HUES6 (cell line): ENCODE results near the gene SPATA2.
"Not testable (repeated sequence)": the region's sequence is repeated elsewhere in the genome, so short reads cannot be mapped to it uniquely, and the experiment has no call there.

Experiments used
- H3K27ac ChIP-seq: 2 replicates; pipeline ENCODE4 v1.7.0; 2013; ENCODE audit warnings: low read depth, mild to moderate bottlenecking, low read length, inconsistent platforms
- H3K27me3 ChIP-seq: 2 replicates; pipeline ENCODE4 v1.6.1; 2013; ENCODE audit warnings: low read length; ENCODE audit not compliant: control insufficient read depth, insufficient read depth
- H3K36me3 ChIP-seq: 2 replicates; pipeline ENCODE4 v1.6.1; 2013; ENCODE audit warnings: low read length; ENCODE audit not compliant: control insufficient read depth, insufficient read depth
- H3K4me1 ChIP-seq: 2 replicates; pipeline ENCODE4 v1.6.1; 2013; ENCODE audit warnings: low read length; ENCODE audit not compliant: control insufficient read depth, insufficient read depth
- H3K4me3 ChIP-seq: 2 replicates; pipeline ENCODE4 v1.5.1; 2013; ENCODE audit warnings: low read depth, low read length
- H3K9ac ChIP-seq: one replicate; pipeline ENCODE4 v1.6.1; 2013; ENCODE audit warnings: mild to moderate bottlenecking, low read length
- H3K9me3 ChIP-seq: 2 replicates; pipeline ENCODE4 v1.6.1; 2013; ENCODE audit warnings: low read depth, low read length; ENCODE audit not compliant: control insufficient read depth, insufficient read depth

Gene SPATA2

GRCh38 chr20:49896204-49896603 is 19.1 kb downstream of the SPATA2 start:
- H3K4me3 ChIP-seq, result no peak overlapping the region
- peaks cover 14% of the 10 kb centered on the region; the same call in 1 of the 2 replicates for H3K4me1 ChIP-seq
- no peaks in the 10 kb centered on the region for H3K9me3 ChIP-seq
- H3K36me3 ChIP-seq, result no peaks in the 10 kb centered on the region
- H3K27ac ChIP-seq, result no peak overlapping the region
- H3K27me3 ChIP-seq, result no peaks in the 10 kb centered on the region
- H3K9ac ChIP-seq, result no peak overlapping the region

- not testable (repeated sequence) for H3K36me3 ChIP-seq, H3K27ac ChIP-seq, H3K9ac ChIP-seq, H3K4me3 ChIP-seq, H3K27me3 ChIP-seq, H3K9me3 ChIP-seq
- peaks cover 20% of the 10 kb centered on the region; the same call in 1 of the 2 replicates for H3K4me1 ChIP-seq
These were observed 19.7 kb downstream of the SPATA2 start for GRCh38 chr20:49895474-49896093.

- Histone ChIP-seq H3K27me3 (no peaks in the 10 kb centered on the region), H3K9ac (no peak overlapping the region), H3K9me3 (no peaks in the 10 kb centered on the region), H3K27ac (no peak overlapping the region), H3K4me1 (peaks cover 25% of the 10 kb centered on the region), H3K4me3 (no peak overlapping the region), H3K36me3 (no peaks in the 10 kb centered on the region)
These were observed 21.3 kb downstream of the SPATA2 start for GRCh38 chr20:49894073-49894470.

- H3K4me1 ChIP-seq, result peaks cover 30% of the 10 kb centered on the region
- no peak overlapping the region for H3K27ac ChIP-seq
- H3K36me3 ChIP-seq, result no peaks in the 10 kb centered on the region
- H3K27me3 ChIP-seq, result no peaks in the 10 kb centered on the region
- H3K4me3 ChIP-seq, result no peak overlapping the region
- H3K9me3 ChIP-seq, result no peaks in the 10 kb centered on the region
- no peak overlapping the region for H3K9ac ChIP-seq
These were observed 21.9 kb downstream of the SPATA2 start for GRCh38 chr20:49893242-49894072.

- Histone ChIP-seq H3K36me3 (peaks cover 2% of the 10 kb centered on the region), H3K4me3 (no peak overlapping the region), H3K4me1 (peaks cover 34% of the 10 kb centered on the region), H3K27me3 (no peaks in the 10 kb centered on the region), H3K9me3 (no peaks in the 10 kb centered on the region), H3K9ac (no peak overlapping the region), H3K27ac (no peak overlapping the region)
These were observed 22.5 kb downstream of the SPATA2 start for GRCh38 chr20:49892817-49893216.

GRCh38 chr20:49892260-49892659 is 23.1 kb downstream of the SPATA2 start:
- Histone ChIP-seq H3K36me3 (peaks cover 5% of the 10 kb centered on the region), H3K27ac (no peak overlapping the region), H3K4me1 (peaks cover 38% of the 10 kb centered on the region), H3K4me3 (no peak overlapping the region), H3K9ac (no peak overlapping the region), H3K9me3 (no peaks in the 10 kb centered on the region), H3K27me3 (no peaks in the 10 kb centered on the region)

- Histone ChIP-seq H3K36me3 (peaks cover 5% of the 10 kb centered on the region), H3K27me3 (no peaks in the 10 kb centered on the region), H3K27ac (no peak overlapping the region), H3K9me3 (no peaks in the 10 kb centered on the region), H3K4me1 (peaks cover 38% of the 10 kb centered on the region), H3K9ac (no peak overlapping the region), H3K4me3 (no peak overlapping the region)
These were observed 23.7 kb downstream of the SPATA2 start for GRCh38 chr20:49891476-49892110.

DNA sequence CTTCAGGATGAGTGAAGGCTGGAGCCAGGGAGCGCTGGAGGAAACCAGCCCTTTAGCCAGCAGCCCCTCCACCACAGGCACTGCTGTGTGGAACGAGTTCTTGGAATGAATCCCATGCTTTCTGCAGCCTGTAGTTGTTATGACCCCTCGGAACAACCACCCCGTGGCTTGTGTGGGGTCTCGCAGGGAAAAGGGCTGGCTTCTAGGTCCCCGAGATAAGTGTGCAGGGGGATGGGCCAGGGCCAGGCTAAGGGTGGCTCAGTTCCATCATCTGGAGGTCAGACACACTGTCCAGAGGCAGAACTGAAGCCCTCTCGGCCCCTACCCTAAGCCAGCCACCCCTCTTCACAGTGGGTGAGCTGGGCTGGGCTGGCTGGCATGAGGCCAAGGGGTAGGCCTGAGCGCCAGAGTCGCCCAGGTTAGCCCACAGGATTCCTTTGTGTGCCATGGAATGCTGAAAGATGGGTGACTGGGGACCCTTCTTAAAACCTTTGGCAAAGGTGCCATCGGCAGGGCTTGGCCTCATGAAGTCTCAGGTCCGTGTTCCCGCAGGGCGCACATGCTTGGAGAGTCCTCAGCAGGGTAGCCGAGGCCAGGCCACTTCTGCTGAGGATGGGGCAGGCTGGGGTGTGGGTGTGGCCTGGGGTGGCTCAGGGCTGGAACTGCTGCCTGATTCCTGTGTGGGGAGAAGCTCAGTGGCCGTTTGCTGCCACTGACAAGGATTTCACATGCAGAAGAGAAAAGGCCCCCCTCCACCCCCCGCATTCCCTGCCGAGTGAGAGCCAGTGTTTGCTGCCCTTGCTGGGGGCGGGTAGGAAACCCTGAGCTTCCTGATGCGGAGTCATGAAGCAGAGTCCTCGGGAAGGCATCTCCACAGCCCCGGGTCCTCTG is 24.6 kb downstream of the SPATA2 start:
- Histone ChIP-seq H3K4me3 (no peak overlapping the region), H3K4me1 (peaks cover 40% of the 10 kb centered on the region)

DNA sequence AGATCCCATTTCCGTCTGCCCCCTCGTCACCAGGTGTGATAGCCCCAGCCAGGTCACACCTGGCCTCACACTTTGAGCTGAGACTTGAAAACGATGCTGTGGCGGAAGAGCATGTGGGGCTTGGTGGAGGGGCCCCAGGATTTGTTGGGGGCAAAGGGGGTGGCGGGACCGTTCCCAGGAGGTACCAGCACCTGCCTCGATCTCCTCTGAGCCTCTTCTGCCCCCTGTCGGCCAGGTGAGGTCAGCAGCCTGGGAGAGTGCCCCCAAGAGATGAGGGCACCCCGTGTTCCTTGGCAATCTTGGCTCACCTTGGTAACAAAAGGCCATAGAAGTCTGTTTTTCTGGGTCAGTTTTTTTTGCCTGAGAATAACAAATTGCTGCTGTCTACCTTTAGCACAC is 25.4 kb downstream of the SPATA2 start:
- no peak overlapping the region for H3K4me3 ChIP-seq
- H3K36me3 ChIP-seq, result peaks cover 9% of the 10 kb centered on the region
- no peak overlapping the region for H3K27ac ChIP-seq
- H3K9me3 ChIP-seq, result no peaks in the 10 kb centered on the region
- H3K9ac ChIP-seq, result no peak overlapping the region
- H3K4me1 ChIP-seq, result peaks cover 40% of the 10 kb centered on the region
- H3K27me3 ChIP-seq, result no peaks in the 10 kb centered on the region

More for the DNA sequence above, 24.6 kb downstream of the SPATA2 start:
- Histone ChIP-seq H3K9me3 (no peaks in the 10 kb centered on the region), H3K9ac (no peak overlapping the region), H3K36me3 (peaks cover 6% of the 10 kb centered on the region), H3K27ac (no peak overlapping the region), H3K27me3 (no peaks in the 10 kb centered on the region)

GRCh38 chr20:49889001-49889934 is 26.1 kb downstream of the SPATA2 start:
- H3K9ac ChIP-seq, result no peak overlapping the region
- peaks cover 16% of the 10 kb centered on the region for H3K36me3 ChIP-seq
- no peaks in the 10 kb centered on the region for H3K9me3 ChIP-seq
- no peaks in the 10 kb centered on the region for H3K27me3 ChIP-seq
- no peak overlapping the region for H3K4me3 ChIP-seq
- peaks cover 40% of the 10 kb centered on the region for H3K4me1 ChIP-seq
- no peak overlapping the region for H3K27ac ChIP-seq
